ENCODE measurements around the gene STX16. TPM values are rescaled to one million over a fixed set of nuclear protein-coding genes. Genes with fewer than 3 reads are reported as not detected.
A peak's percentile ranks its signal among the peaks of the same experiment; 100 is the strongest.

STX16 gene
- total RNA-seq, 1 experiment from 2014 or later, result 41.9 TPM

DNA sequence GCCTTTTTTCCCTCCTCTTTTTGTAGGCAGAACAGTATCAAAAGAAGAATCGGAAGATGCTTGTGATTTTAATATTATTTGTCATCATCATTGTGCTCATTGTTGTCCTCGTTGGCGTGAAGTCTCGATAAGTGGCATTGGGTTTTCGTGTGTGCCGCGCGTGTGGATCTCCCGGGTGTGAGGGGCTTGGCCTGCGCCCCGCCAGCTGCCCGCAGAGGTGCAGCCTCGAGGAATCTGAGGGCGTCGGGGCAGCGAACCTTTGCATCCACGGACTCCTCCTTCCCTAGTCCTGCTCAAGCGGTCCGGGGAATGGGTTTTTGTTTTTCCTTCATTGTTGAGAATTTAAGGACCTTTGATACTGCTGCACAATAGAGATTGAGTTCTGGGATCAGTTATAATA, 25.1 kb downstream of the STX16 start:
- intact Hi-C loops (cut with micrococcal nuclease; ENCODE audit: unreplicated experiment), result no loop called here
- TF ChIP-seq TCF7L2 (IDR thresholded peaks at IDR 0.05; ENCODE audit: low read depth, low read length), result no peak
- Histone ChIP-seq H3K27me3 (ENCODE audit: control insufficient read depth, insufficient read depth, low read length) (no peaks in the 10 kb centered on the region), H3K36me3 (ENCODE audit: control insufficient read depth, insufficient read depth, low read length) (peaks cover 14% of the 10 kb centered on the region), H3K4me1 (ENCODE audit: control insufficient read depth, insufficient read depth, low read length) (no peaks in the 10 kb centered on the region), H3K9me3 (ENCODE audit: control insufficient read depth, insufficient read depth, low read depth, low read length) (no peaks in the 10 kb centered on the region), H3K27ac (ENCODE audit: low read length) (no peak overlapping the region), H3K4me3 (ENCODE audit: low read depth in 2 of 2, low read length in 2 of 2) (no peak overlapping the region)
- CTCF ChIA-PET, result no interaction called here
- ATAC-seq, result no peak
- POLR2A ChIA-PET, result no interaction called here
- no TSS peak for BruUV-seq (replicated peaks)
- in situ Hi-C loops (cut with HindIII; ENCODE audit: low pct_unique_long_range_greater_than_20kb, low sequenced_read_pairs), result no loop called here
- no peak for DNase-seq (ENCODE audit: low read depth, low spot score)

DNA sequence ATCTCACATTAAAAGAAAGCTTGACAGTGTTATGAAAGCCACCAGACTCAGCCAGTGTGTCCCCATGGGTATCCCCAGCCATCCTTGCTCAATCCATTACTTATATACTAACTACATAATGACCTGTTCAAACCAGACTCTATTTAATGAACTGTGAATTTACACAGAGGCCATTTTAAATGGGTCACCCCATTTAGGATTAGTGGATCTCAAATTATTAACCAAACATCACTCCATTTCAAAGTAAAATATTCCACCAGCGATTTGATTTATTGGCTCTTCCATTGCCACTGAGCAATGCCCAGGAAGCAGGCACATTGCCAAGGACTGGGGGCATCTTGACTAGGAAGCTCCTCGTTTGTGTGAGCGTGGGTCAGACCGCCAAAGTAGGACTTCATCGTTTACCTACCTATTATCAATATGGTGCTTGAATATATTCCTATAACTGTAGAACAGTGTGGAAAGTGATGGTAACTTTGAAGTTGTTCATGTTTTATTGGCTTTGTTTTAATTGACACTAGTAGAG, 26.1 kb downstream of the STX16 start:
- no peaks in the 10 kb centered on the region for H3K9me3 ChIP-seq (ENCODE audit: control insufficient read depth, insufficient read depth, low read depth, low read length)
- ChIA-PET POLR2A (no interaction called here), CTCF (no interaction called here)
- H3K27me3 ChIP-seq (ENCODE audit: control insufficient read depth, insufficient read depth, low read length), result no peaks in the 10 kb centered on the region
- H3K36me3 ChIP-seq (ENCODE audit: control insufficient read depth, insufficient read depth, low read length), result peaks cover 14% of the 10 kb centered on the region
- H3K4me3 ChIP-seq (ENCODE audit: low read depth in 2 of 2, low read length in 2 of 2), result no peak overlapping the region
- no peaks in the 10 kb centered on the region for H3K4me1 ChIP-seq (ENCODE audit: control insufficient read depth, insufficient read depth, low read length)
- H3K27ac ChIP-seq (ENCODE audit: low read length), result no peak overlapping the region
- no peak for TF ChIP-seq POLR2AphosphoS5 (IDR thresholded peaks at IDR 0.05; ENCODE audit: low read depth, low read length)
- TF ChIP-seq, protein P1, sequence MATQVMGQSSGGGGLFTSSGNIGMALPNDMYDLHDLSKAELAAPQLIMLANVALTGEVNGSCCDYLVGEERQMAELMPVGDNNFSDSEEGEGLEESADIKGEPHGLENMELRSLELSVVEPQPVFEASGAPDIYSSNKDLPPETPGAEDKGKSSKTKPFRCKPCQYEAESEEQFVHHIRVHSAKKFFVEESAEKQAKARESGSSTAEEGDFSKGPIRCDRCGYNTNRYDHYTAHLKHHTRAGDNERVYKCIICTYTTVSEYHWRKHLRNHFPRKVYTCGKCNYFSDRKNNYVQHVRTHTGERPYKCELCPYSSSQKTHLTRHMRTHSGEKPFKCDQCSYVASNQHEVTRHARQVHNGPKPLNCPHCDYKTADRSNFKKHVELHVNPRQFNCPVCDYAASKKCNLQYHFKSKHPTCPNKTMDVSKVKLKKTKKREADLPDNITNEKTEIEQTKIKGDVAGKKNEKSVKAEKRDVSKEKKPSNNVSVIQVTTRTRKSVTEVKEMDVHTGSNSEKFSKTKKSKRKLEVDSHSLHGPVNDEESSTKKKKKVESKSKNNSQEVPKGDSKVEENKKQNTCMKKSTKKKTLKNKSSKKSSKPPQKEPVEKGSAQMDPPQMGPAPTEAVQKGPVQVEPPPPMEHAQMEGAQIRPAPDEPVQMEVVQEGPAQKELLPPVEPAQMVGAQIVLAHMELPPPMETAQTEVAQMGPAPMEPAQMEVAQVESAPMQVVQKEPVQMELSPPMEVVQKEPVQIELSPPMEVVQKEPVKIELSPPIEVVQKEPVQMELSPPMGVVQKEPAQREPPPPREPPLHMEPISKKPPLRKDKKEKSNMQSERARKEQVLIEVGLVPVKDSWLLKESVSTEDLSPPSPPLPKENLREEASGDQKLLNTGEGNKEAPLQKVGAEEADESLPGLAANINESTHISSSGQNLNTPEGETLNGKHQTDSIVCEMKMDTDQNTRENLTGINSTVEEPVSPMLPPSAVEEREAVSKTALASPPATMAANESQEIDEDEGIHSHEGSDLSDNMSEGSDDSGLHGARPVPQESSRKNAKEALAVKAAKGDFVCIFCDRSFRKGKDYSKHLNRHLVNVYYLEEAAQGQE (IDR thresholded peaks at IDR 0.05; ENCODE audit: insufficient read depth in 1 of 2, low read depth in 2 of 2, low read length in 1 of 2), result no peak
- TF ChIP-seq, protein P2, sequence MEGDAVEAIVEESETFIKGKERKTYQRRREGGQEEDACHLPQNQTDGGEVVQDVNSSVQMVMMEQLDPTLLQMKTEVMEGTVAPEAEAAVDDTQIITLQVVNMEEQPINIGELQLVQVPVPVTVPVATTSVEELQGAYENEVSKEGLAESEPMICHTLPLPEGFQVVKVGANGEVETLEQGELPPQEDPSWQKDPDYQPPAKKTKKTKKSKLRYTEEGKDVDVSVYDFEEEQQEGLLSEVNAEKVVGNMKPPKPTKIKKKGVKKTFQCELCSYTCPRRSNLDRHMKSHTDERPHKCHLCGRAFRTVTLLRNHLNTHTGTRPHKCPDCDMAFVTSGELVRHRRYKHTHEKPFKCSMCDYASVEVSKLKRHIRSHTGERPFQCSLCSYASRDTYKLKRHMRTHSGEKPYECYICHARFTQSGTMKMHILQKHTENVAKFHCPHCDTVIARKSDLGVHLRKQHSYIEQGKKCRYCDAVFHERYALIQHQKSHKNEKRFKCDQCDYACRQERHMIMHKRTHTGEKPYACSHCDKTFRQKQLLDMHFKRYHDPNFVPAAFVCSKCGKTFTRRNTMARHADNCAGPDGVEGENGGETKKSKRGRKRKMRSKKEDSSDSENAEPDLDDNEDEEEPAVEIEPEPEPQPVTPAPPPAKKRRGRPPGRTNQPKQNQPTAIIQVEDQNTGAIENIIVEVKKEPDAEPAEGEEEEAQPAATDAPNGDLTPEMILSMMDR (IDR thresholded peaks at IDR 0.05), result no peak
- TF ChIP-seq TCF7L2 (IDR thresholded peaks at IDR 0.05; ENCODE audit: low read depth, low read length), result no peak
- no peak for ATAC-seq
- in situ Hi-C loops (cut with HindIII; ENCODE audit: low pct_unique_long_range_greater_than_20kb, low sequenced_read_pairs) (no loop called here), intact Hi-C loops (cut with micrococcal nuclease; ENCODE audit: unreplicated experiment) (no loop called here)
- TSS peak; percentile 72 for BruUV-seq (replicated peaks)
- DNase-seq (ENCODE audit: low read depth, low spot score), result no peak

DNA sequence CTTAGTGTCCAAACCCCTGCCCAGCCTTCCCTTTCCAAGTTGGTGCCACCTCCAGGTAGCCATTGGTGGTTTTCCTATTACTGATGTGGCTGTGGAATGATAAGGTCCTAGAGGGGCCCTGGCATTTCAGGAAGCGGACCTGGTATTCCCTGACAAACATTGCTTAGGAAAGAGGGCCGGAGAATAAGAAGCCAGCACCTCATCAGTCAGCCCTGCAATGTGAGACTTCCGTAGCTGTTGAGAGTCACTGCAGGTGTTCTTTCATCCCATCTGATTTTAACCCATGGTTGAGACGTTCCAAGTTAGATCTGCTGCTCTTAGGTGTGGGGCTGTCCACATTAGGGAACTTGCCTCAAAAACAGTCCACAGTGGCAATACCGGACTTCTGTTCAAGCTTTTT, 26.7 kb downstream of the STX16 start:
- intact Hi-C loops (cut with micrococcal nuclease; ENCODE audit: unreplicated experiment), result no loop called here
- DNase-seq (ENCODE audit: low read depth, low spot score), result no peak
- peaks cover 13% of the 10 kb centered on the region for H3K36me3 ChIP-seq (ENCODE audit: control insufficient read depth, insufficient read depth, low read length)
- ATAC-seq, result no peak
- ChIA-PET CTCF (no interaction called here), POLR2A (no interaction called here)
- no TSS peak for BruUV-seq (replicated peaks)
- peaks cover 5% of the 10 kb centered on the region; the same call in 1 of the 2 replicates for H3K4me1 ChIP-seq (ENCODE audit: control insufficient read depth, insufficient read depth, low read length)
- TF ChIP-seq POLR2AphosphoS5 (IDR thresholded peaks at IDR 0.05; ENCODE audit: low read depth, low read length) (no peak), TCF7L2 (IDR thresholded peaks at IDR 0.05; ENCODE audit: low read depth, low read length) (no peak)
- TF ChIP-seq, protein P2 (IDR thresholded peaks at IDR 0.05), result no peak
- H3K4me3 ChIP-seq (ENCODE audit: low read depth in 2 of 2, low read length in 2 of 2), result no peak overlapping the region
- H3K27me3 ChIP-seq (ENCODE audit: control insufficient read depth, insufficient read depth, low read length), result no peaks in the 10 kb centered on the region
- H3K27ac ChIP-seq (ENCODE audit: low read length), result no peak overlapping the region
- in situ Hi-C loops (cut with HindIII; ENCODE audit: low pct_unique_long_range_greater_than_20kb, low sequenced_read_pairs), result no loop called here
- no peaks in the 10 kb centered on the region for H3K9me3 ChIP-seq (ENCODE audit: control insufficient read depth, insufficient read depth, low read depth, low read length)
